Measurements from ENCODE around the gene MARS1.

The MARS1 gene

GRCh38 chr12:57534250-57534649, 46.4 kb downstream of the MARS1 start:
- no peak for DNase-seq

GRCh38 chr12:57534991-57535543, 47.2 kb downstream of the MARS1 start:
- no peak for DNase-seq

GRCh38 chr12:57535764-57536596, 48.1 kb downstream of the MARS1 start:
- no peak for DNase-seq

GRCh38 chr12:57536597-57536942, 48.7 kb downstream of the MARS1 start:
- no peak for DNase-seq

GRCh38 chr12:57539134-57539768, 51.4 kb downstream of the MARS1 start:
- no peak for DNase-seq

- no peak for DNase-seq
Measured at GRCh38 chr12:57541001-57541400, 53.1 kb downstream of the MARS1 start.

- DNase-seq, result no peak
Measured at GRCh38 chr12:57541717-57542116, 53.8 kb downstream of the MARS1 start.

GRCh38 chr12:57543581-57543980, 55.7 kb downstream of the MARS1 start:
- no peak for DNase-seq

- no peak for DNase-seq
Measured at GRCh38 chr12:57545809-57546437, 58.1 kb downstream of the MARS1 start.

- DNase-seq, result peak; percentile 91
Measured at GRCh38 chr12:57546438-57547287, 58.8 kb downstream of the MARS1 start, which contains the start of gene DCTN2. TSS of gene DCTN2 (minus strand) at chr12:57547192. CDS start at chr12:57547063, 129 bp downstream.

GRCh38 chr12:57547288-57548012, 59.6 kb downstream of the MARS1 start:
- DNase-seq, result no peak

GRCh38 chr12:57548013-57548315, 60.1 kb downstream of the MARS1 start:
- no peak for DNase-seq

GRCh38 chr12:57548488-57548887, 60.6 kb downstream of the MARS1 start:
- no peak for DNase-seq

GRCh38 chr12:57549203-57549908, 61.5 kb downstream of the MARS1 start:
- DNase-seq, result no peak

- peak; percentile 61 for DNase-seq
Measured at GRCh38 chr12:57549909-57550640, 62.2 kb downstream of the MARS1 start, which contains the start of gene KIF5A. TSS of gene KIF5A (plus strand) at chr12:57550044. CDS start at chr12:57550272, 228 bp downstream.

- DNase-seq, result no peak
Measured at GRCh38 chr12:57550641-57551549, 63.0 kb downstream of the MARS1 start.

GRCh38 chr12:57551637-57552305, 63.9 kb downstream of the MARS1 start:
- DNase-seq, result no peak

GRCh38 chr12:57552306-57552651, 64.4 kb downstream of the MARS1 start:
- DNase-seq, result no peak

- DNase-seq, result no peak
Measured at GRCh38 chr12:57552835-57553313, 65.0 kb downstream of the MARS1 start.
